GM19452 (cell line): ENCODE measurements around the gene CYREN.
A peak's percentile ranks its signal among the peaks of the same experiment; 100 is the strongest.
"Not testable (repeated sequence)": the region's sequence is repeated elsewhere in the genome, so short reads cannot be mapped to it uniquely, and the experiment has no call there.

ENCODE experiments used
- ATAC-seq: cut with Tn5 transposase; IDR thresholded peaks from one replicate; pipeline ENCODE4 v1.9.1; 2021; ENCODE audit not compliant: unreplicated experiment

The CYREN gene

GRCh38 chr7:135179321-135179925, 8.9 kb upstream of the CYREN start:
- no peak for ATAC-seq

- no peak for ATAC-seq
These were observed 7.9 kb upstream of the CYREN start for GRCh38 chr7:135178364-135178763.

GRCh38 chr7:135177028-135177696, 6.7 kb upstream of the CYREN start:
- ATAC-seq, result no peak

GRCh38 chr7:135175931-135176330, 5.4 kb upstream of the CYREN start:
- ATAC-seq, result no peak

- no peak for ATAC-seq
These were observed 4.4 kb upstream of the CYREN start for GRCh38 chr7:135174941-135175340.

- not testable (repeated sequence) for ATAC-seq
These were observed 3.4 kb upstream of the CYREN start for GRCh38 chr7:135173916-135174315.

GRCh38 chr7:135171581-135172291, 1.2 kb upstream of the CYREN start:
- ATAC-seq, result not testable (repeated sequence)

GRCh38 chr7:135170998-135171481, 533 bp upstream of the CYREN start:
- ATAC-seq, result peak; percentile 37

GRCh38 chr7:135169964-135170273, 588 bp downstream of the CYREN start:
- peak; percentile 4 for ATAC-seq

- peak; percentile 35 for ATAC-seq
These were observed 1.2 kb downstream of the CYREN start for GRCh38 chr7:135169141-135169963.

- ATAC-seq, result no peak
These were observed 1.9 kb downstream of the CYREN start for GRCh38 chr7:135168489-135169140.

- no peak for ATAC-seq
These were observed 2.5 kb downstream of the CYREN start for GRCh38 chr7:135168001-135168400.

GRCh38 chr7:135167365-135167917, 3.1 kb downstream of the CYREN start:
- no peak for ATAC-seq

GRCh38 chr7:135166338-135166990, 4.0 kb downstream of the CYREN start:
- no peak for ATAC-seq

GRCh38 chr7:135165862-135166261, 4.6 kb downstream of the CYREN start:
- ATAC-seq, result no peak

GRCh38 chr7:135164357-135165061, 6.0 kb downstream of the CYREN start:
- no peak for ATAC-seq

GRCh38 chr7:135162382-135163001, 8.0 kb downstream of the CYREN start:
- no peak for ATAC-seq

- no peak for ATAC-seq
These were observed 8.8 kb downstream of the CYREN start for GRCh38 chr7:135161669-135162068.
